Medulla oblongata (tissue), 1 donor: ENCODE data around the gene NUP85.
"Not testable (repeated sequence)": the region's sequence is repeated elsewhere in the genome, so short reads cannot be mapped to it uniquely, and the experiment has no call there.

Experiments used
- DNase-seq: peaks from one replicate; pipeline ENCODE4 v3.0.0-alpha.2; 2015; ENCODE audit errors: extremely low spot score

Gene NUP85

DNA sequence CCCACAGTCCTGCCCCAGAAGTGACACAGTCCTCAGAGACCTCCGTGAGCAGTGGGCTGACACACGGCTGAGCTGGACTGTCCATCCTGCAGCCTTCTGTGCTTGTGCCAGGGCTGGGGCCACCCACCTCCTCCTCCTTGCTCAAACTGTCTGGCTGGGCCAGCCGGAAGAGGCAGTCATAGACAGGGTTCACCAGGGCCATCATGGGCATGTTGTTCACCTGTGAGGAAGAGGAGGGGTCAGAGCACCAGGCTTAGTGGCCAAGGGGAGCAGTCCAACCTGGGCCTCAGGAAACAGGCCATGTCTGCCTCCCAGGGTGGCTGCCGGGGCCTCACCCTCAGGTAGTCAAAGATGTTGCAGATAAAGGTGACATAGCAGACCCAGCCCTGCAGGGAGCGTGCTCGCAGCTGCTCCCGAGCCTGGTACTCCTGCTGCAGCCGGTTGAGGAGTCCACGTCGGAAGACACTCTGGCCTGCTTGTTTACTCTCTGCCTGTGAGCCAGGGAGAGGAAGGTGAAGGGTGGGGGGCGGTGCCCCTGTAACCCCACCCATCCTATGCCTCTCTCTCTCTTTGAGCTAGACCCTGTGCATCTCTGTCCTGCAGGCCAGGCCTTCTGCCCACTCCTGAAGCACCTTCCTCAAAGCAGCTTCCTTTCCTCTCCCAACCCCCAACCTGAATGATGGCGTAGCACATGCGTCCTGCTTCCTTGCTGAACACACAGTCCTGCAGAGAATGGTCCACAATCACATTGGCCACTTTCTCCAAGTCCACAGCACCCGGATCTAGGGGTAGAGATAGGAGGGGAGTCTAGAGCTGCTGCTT is 62.1 kb downstream of the NUP85 start:
- DNase-seq: no peak

- DNase-seq: no peak
Observed at GRCh38 chr17:75269844-75270217, 64.4 kb downstream of the NUP85 start.

DNA sequence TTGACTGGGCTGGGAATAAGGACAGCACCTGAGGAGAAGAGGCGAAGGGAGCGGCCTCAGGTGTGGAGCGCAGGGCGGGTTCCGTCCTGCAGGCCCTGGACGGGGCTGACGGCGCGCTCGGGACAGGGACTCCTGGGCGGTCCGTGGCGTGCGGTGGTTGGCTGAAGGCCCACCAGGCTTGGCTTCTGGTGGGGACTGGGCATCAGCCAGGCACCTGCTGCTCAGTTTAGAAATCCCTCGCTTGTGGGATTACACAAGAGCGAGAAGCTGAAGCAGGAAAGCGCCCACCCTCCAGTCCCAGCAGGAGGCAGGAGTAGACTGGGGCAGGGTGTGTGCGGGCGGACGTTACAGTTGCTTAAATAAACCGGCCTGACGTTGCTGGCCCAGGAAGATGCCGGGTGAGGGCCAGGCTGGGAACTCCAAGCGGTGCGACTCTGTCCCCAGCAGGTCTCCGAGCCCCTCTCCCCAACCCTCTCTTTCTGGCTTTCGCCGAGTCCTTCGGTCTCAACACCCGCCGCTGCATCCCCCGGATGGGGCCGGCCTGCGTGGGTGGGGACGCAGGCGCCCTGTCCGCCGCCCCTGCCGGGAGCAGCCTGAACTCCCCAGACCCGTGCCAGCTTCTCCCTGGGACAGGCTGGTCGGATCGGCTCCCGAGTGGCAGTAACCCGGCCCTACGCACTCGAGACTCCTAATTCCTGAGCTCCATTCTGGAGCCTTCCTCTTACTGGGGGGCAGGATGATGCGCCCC is 64.9 kb downstream of the NUP85 start:
- peak; percentile 40 for DNase-seq

GRCh38 chr17:75270966-75271232 is 65.4 kb downstream of the NUP85 start, which contains the start of gene MIF4GD:
TSS of gene MIF4GD (minus strand) at chr17:75271231. CDS start at chr17:75270195, 1,036 bp downstream.
- DNase-seq: no peak

DNA sequence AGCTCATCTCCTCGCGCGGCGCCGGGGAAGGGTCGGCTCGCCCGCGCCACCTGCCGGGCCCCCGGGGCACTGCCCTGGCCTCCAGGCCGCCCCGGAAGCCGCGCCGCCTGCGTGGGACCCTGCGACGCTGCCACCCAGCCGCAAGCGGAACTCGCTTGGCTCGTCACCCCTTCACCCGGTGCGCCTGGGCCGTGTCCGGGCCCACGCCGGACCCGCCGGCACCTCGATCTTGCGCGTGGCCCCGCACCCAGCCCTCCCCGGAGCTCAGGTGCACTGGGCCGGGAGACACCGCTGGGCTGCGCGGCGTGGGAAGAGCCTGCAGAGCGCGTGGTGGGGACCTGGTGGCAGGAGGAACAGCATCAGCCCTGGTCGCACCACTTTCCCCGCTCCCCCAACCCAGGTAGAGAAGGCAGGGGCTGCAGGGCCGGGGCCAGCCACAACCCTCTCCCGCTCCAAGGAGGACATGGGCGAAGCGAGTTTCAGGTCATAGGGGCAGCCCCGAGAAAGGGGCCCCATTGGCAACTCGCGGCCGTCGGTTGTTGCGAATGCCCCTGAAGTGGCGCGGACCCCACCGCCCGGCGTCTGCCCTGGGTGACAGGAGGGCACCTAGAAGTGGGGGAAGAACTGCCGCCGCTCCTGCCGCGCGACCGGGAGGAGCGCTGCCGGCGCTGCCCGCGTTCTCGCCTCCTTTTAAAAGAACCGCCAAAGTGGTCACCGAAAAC is 65.9 kb downstream of the NUP85 start:
- DNase-seq: peak; percentile 82

DNA sequence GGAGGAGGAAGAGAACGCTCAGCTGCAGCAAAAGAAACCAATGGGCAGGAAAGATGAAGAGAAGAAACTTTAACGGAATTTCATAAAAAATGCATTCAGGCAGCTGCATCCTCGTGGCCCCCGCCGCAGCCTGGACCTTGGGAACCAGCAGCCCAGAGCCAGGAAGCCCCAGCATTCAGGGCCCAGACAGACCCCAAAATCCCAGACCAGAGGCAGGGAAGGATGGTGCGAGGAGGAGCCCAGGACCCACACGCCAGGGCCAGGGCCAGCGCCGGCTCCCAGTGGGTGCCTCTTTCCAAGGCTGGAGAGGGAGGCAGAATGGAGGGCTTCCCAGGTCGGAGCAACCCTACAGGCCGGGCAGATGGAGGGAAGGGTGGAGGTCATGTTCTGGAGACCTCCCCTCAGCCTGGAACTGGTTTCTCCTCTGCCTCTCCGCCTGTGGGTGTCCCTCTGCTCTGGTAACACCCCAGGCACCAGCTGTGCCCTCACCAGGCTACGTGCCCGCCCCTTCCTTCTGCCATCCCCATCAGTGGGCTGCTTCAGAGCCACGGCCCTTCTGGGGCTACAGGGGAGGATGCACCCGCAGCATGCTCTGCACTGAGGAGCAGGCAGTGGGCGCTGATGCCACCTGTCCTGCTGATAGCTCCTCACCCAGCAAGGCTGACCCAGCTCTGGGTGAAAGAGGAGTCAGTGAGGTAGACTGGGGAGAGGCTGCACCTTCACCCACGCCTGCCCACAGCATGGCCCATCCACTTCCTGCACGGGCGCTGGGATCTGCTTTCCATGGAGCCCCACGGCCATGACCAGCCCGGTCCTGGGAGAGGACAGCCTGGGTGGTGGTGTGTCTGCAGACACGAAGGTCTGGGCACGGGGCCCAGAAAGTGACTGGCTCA is 66.7 kb downstream of the NUP85 start:
- peak; percentile 64 for DNase-seq

DNA sequence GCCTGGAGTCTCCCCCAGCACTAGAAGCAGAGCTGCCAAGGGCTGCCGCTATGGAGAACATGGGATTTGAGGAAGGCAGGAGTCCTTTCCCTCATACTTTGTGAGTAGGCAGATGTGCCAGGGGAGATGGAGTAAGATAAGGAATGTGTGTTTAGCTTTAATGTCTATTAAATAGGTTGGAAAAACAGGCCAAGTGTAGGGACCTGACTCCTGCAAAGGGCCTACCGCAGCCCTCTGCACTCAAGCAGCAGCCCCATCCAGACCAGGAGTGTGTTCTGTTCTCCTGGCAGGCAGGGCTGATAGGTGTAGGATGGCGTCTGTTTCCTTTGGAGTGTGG is 67.3 kb downstream of the NUP85 start:
- no peak for DNase-seq

DNA sequence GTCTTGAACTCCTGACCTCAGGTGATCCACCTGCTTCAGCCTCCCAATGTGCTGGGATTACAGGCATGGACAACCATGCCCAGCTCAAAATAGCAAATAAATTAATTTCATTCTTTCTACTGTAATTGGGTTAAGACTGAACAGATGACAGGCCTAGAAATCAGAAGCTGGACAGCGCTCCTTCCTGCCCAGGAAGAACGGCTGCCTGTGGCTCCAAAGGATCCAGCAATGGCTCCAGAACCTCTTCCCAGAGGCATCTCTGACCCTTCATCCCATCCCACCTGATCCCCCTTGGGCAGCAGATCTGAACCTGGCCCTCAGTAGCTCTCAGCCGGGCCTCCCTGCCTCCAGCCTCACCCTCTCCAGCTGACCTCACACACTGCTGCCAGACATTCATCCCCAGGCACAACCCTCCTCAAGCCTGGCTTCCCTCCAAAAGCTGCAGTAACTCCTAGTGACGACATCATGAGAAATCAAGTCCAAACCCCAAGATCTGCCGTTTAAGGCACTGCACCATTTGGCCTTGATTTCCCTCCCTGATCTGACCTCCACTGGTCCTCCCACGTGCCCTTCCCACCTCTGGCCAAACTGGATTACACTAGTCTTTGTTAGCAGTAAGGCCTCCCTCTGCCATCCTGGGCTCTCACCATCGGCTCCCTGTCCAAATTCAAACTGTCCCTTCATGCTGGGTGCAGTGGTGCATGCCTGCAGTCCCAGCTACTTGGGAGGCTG is 68.7 kb downstream of the NUP85 start:
- DNase-seq: no peak

- no peak for DNase-seq
Observed at GRCh38 chr17:75277664-75278071, 72.2 kb downstream of the NUP85 start.

GRCh38 chr17:75280189-75280588 is 74.7 kb downstream of the NUP85 start:
- not testable (repeated sequence) for DNase-seq

GRCh38 chr17:75285123-75285522 is 79.6 kb downstream of the NUP85 start:
- no peak for DNase-seq
